Skeletal muscle satellite cell (primary cell): ENCODE data around the gene LACRT.

Experiments
- H3K27me3 ChIP-seq: 2 replicates; pipeline ENCODE4 v1.7.0; 2013; ENCODE audit warnings: low read length; ENCODE audit not compliant: control insufficient read depth, insufficient read depth
- H3K36me3 ChIP-seq: 2 replicates; pipeline ENCODE4 v1.7.0; 2013; ENCODE audit warnings: mild to moderate bottlenecking, control low read depth, low read length; ENCODE audit not compliant: insufficient read depth
- H3K4me1 ChIP-seq: 2 replicates; pipeline ENCODE4 v1.7.0; 2013; ENCODE audit warnings: low read length; ENCODE audit not compliant: control insufficient read depth, insufficient read depth
- H3K4me2 ChIP-seq: 2 replicates; pipeline ENCODE4 v1.7.0; 2013; ENCODE audit warnings: mild to moderate bottlenecking, low read length
- H3K4me3 ChIP-seq: 2 replicates; pipeline ENCODE4 v1.7.0; 2013; ENCODE audit warnings: low read length
- H3K9ac ChIP-seq: 2 replicates; pipeline ENCODE4 v1.7.0; 2013; ENCODE audit warnings: mild to moderate bottlenecking, low read depth, low read length, moderate library complexity
- H3K9me3 ChIP-seq: replicated peaks from 2 replicates; pipeline ENCODE4 v1.7.0; 2013; ENCODE audit warnings: mild to moderate bottlenecking, control low read depth, low read length

LACRT gene

DNA sequence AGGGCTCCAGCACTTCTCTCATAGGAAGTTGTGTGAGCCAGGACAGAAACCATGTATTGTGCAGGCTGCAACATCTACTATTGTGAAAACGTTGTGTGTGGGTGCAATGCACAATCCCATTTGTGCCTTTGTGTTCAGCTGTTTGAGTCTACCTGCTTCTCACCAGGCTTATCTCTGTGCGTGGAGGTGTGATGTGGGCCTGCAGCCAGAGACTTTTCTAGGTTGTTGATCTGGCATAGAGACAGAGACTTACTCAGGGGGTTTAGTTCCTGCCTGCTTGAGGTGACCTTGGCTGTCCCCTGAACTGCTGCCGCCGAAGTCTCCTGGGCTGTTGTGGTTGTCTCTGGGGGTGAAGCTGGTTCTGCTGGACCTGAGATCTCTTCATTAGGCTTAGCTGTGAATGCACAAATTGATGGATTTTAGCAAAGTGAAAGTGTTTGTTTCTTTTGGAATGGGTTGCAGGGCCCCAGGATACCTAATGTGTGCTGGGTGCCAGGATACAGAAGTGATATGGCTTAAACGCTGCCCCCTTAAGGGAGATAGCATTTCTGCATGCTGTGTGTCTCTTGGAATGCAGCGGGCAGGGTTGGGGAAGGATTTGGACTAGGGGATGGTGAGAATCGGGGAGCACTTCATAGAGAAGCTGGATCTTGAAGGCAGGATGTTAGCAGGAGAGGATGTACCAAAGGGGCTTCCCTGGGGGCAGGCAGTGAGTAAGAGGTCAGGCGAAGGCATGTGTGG is 2.5 kb downstream of the LACRT start:
- no peak overlapping the region for H3K4me3 ChIP-seq
- peaks cover 17% of the 10 kb centered on the region for H3K27me3 ChIP-seq
- H3K36me3 ChIP-seq: no peaks in the 10 kb centered on the region
- H3K9me3 ChIP-seq: no peaks in the 10 kb centered on the region
- no peaks in the 10 kb centered on the region for H3K4me1 ChIP-seq
- no peak overlapping the region for H3K4me2 ChIP-seq
- H3K9ac ChIP-seq: no peak overlapping the region

- Histone ChIP-seq H3K27me3 (peaks cover 17% of the 10 kb centered on the region), H3K4me3 (no peak overlapping the region), H3K4me1 (no peaks in the 10 kb centered on the region), H3K9me3 (no peaks in the 10 kb centered on the region), H3K36me3 (no peaks in the 10 kb centered on the region), H3K9ac (no peak overlapping the region), H3K4me2 (no peak overlapping the region)
Measured at GRCh38 chr12:54631551-54631950, 3.1 kb downstream of the LACRT start.

DNA sequence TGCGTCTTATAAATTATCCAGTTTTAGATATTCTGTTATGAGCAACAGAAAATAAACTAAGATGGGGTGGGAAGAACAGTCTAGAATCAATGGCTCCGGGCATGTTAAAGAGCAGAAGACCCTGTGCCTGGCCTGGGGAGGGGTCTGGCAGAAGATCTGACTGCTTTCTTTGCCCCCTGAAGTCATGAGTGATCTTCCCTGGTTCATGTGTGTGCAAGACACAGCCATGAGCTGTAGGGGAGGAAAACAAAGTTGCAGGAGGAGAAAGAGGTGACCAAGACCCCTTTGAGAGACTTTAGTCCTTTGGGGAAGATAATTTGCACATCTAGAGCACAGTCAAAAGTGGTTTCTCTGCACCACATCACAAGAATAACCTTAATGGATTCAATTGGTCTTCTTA is 4.8 kb downstream of the LACRT start:
- no peak overlapping the region for H3K4me2 ChIP-seq
- H3K36me3 ChIP-seq: no peaks in the 10 kb centered on the region
- H3K27me3 ChIP-seq: peaks cover 17% of the 10 kb centered on the region
- no peak overlapping the region for H3K4me3 ChIP-seq
- H3K9ac ChIP-seq: no peak overlapping the region
- H3K9me3 ChIP-seq: no peaks in the 10 kb centered on the region
- no peaks in the 10 kb centered on the region for H3K4me1 ChIP-seq

- H3K9me3 ChIP-seq: no peaks in the 10 kb centered on the region
- H3K4me3 ChIP-seq: no peak overlapping the region
- no peaks in the 10 kb centered on the region for H3K4me1 ChIP-seq
- H3K9ac ChIP-seq: no peak overlapping the region
- peaks cover 25% of the 10 kb centered on the region for H3K27me3 ChIP-seq
- H3K36me3 ChIP-seq: no peaks in the 10 kb centered on the region
- H3K4me2 ChIP-seq: no peak overlapping the region
Measured at GRCh38 chr12:54628186-54628846, 6.4 kb downstream of the LACRT start.

GRCh38 chr12:54627304-54627703 is 7.4 kb downstream of the LACRT start:
- no peaks in the 10 kb centered on the region for H3K4me1 ChIP-seq
- H3K4me3 ChIP-seq: no peak overlapping the region
- H3K27me3 ChIP-seq: peaks cover 23% of the 10 kb centered on the region
- no peaks in the 10 kb centered on the region for H3K9me3 ChIP-seq
- no peak overlapping the region for H3K9ac ChIP-seq
- no peak overlapping the region for H3K4me2 ChIP-seq
- no peaks in the 10 kb centered on the region for H3K36me3 ChIP-seq

DNA sequence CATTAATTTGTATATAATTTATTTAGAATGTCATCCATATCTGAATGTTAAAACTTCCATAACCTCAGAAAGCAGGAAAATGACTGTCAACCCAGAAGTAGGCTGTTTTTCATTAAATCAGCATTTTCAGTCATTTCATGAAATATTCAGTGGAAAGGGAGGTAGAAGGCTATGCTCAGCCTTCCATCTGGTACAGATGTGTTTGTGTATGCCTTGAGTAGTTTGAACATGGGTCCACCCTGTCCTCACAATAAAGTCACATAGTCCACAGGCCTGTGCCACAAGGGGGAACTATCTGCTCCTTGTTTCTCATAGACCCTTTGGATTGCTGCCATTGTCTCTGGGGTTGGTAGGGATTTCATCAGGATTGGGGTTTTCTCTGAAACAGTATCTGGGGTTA is 9.1 kb downstream of the LACRT start:
- no peaks in the 10 kb centered on the region for H3K36me3 ChIP-seq
- H3K4me3 ChIP-seq: no peak overlapping the region
- no peak overlapping the region for H3K9ac ChIP-seq
- H3K27me3 ChIP-seq: peaks cover 31% of the 10 kb centered on the region
- H3K9me3 ChIP-seq: no peaks in the 10 kb centered on the region
- no peak overlapping the region for H3K4me2 ChIP-seq
- H3K4me1 ChIP-seq: no peaks in the 10 kb centered on the region

DNA sequence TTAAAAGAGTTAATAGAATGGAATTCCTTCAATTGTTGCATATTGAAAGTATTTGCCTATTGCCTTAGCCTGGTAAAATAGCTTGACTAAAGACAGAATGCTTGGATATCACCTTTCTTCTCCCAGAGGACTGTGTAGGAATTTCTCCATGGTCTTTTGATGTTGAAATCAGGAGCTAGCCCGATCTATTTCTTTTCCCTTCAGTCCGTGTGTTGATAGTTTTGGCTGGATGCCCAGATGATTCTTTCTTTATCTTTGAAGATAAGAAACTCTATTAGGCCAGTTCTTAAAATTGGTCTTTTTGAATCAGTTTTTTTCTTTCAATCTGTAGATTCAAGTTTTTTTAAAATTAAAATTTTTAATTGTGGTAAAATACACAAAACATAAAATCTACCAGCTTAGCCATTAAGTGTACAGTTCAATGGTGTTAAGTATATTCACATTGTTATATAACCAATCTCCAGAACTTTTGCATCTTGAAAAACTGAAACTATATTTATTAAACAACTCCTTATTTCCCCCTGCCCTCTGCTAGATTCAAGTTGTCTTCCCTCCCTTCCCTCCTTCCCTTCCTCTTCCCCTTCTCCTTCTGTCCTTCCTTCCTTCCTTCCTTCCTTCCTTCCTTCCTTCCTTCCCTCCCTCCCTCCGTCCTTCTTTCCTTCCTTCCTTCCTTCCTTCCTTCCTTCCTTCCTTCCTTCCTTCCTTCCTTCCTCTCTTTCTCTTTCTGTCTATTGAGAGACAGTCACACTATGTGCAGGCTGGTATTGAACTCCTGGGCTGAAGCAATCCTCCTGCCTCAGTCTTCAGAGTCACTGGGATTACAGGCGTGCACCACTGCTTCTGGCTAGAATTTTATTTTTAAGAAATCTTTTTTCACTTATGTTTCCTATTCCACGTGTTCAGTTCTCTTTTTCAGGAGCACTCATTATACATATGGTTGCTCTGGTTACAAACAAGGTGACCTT is 10.1 kb downstream of the LACRT start:
- Histone ChIP-seq H3K4me2 (no peak overlapping the region), H3K27me3 (peaks cover 27% of the 10 kb centered on the region), H3K4me1 (no peaks in the 10 kb centered on the region), H3K36me3 (no peaks in the 10 kb centered on the region), H3K9ac (no peak overlapping the region), H3K4me3 (no peak overlapping the region), H3K9me3 (no peaks in the 10 kb centered on the region)

DNA sequence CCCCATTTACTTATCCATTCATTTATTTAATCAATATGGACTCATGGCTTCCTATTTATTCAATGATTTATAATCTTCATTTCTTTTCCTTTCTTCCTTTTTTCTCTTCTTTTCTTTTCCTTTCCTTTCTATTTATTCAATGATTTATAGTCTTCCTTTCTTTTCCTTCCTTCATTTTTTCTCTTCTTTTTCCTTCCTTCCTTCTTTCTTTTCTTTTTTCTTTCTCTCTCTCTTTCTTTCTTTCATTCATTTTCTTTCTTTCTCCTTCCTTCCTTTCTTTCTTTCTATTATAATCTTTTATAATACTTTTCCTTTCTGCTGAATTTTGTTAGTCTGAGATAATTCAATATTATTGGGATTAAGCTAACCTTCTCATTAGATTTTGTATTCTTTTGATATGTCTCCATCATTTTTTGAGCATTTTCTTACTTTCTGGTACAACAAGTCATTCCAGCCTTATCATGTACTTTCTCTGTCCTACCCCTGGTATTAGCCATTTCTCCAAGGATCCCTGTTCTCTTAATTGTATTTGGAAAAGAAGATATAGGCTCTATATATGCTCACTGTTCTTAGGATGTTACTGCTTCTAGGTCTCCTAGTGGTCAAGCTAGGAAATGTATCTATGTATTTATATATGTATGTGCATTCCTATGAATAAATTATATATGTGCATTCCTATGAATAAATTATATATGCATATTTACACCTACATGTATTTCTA is 12.1 kb downstream of the LACRT start:
- Histone ChIP-seq H3K27me3 (peaks cover 36% of the 10 kb centered on the region), H3K4me1 (no peaks in the 10 kb centered on the region), H3K4me3 (no peak overlapping the region), H3K4me2 (no peak overlapping the region), H3K36me3 (no peaks in the 10 kb centered on the region), H3K9ac (no peak overlapping the region), H3K9me3 (no peaks in the 10 kb centered on the region)

DNA sequence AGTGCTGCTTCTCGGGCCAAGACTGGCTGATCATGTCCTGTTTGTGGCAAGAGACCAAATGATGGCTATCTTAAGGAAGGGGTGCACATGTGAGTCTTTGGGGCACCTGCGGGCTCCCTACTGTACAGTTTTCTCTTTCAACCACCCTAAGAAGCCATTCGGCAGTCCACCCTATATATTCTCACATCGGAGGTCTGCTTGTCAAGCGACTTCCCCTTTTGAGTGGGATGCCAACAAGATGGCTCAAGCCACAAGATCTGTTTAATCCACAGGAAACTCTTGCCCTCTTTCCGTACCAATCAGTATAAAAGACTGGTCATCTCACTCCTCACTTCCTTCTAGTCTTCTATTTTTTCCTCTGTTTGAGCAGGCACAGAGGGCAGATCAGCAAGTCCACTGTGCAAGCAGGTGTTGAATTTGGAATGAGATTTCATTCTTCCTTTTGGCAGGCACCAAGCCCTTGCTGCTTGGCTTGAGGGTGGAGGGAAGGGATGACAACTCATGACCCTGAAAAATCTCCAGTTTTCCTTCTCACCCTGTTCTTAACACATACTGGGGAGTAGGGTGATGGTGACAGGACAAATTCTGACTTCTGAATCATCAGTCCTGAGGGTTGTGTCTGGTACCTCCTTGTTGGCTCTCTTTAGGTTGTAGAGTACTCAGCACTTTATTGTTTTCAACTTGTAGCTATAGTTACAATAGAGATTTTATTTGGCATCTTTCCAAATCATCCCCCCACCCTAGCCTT is 17.6 kb downstream of the LACRT start:
- Histone ChIP-seq H3K36me3 (no peaks in the 10 kb centered on the region), H3K9me3 (no peaks in the 10 kb centered on the region), H3K4me1 (no peaks in the 10 kb centered on the region), H3K27me3 (peaks cover 40% of the 10 kb centered on the region), H3K4me2 (no peak overlapping the region), H3K4me3 (no peak overlapping the region), H3K9ac (no peak overlapping the region)

- Histone ChIP-seq H3K4me1 (no peaks in the 10 kb centered on the region), H3K4me2 (no peak overlapping the region), H3K9ac (no peak overlapping the region), H3K36me3 (no peaks in the 10 kb centered on the region), H3K9me3 (no peaks in the 10 kb centered on the region), H3K4me3 (no peak overlapping the region), H3K27me3 (peaks cover 43% of the 10 kb centered on the region)
Measured at GRCh38 chr12:54612225-54612750, 22.4 kb downstream of the LACRT start.
